ENCODE results near the gene SH3PXD2B.
"Not testable (repeated sequence)": the region's sequence is repeated elsewhere in the genome, so short reads cannot be mapped to it uniquely, and the experiment has no call there.

DNA sequence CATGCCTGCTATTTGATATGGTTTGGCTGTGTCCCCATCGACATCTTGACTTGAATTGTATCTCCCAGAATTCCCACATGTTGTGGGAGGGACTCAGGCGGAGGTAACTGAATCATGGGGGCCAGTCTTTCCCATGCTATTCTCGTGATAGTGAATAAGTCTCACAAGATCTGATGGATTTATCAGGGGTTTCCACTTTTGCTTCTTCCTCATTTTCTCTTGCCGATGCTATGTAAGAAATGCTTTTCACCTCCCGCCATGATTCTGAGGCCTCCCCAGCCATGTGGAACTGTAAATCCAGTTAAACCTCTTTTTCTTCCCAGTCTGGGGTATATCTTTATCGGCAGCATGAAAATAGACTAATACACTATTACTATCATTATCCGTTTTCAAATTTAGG is 101.8 kb downstream of the SH3PXD2B start:
- TF ChIP-seq CTCF, POLR2A (IDR thresholded peaks at IDR 0.05): not testable (repeated sequence)
